T follicular helper cell (primary cell): ENCODE data around the gene CNBP.
"Not testable (repeated sequence)": the region's sequence is repeated elsewhere in the genome, so short reads cannot be mapped to it uniquely, and the experiment has no call there.

Experiments used
- DNase-seq: peaks from one replicate; pipeline ENCODE4 v3.0.0-alpha.2; 2020; ENCODE audit warnings: low read depth
- total RNA-seq, 2 experiments: gene quantifications; one replicate each; lab custom pipeline; 2026; lab: John Stamatoyannopoulos, UW

Gene CNBP
- total RNA-seq: 532 to 797 reads per million in 2 experiments

DNA sequence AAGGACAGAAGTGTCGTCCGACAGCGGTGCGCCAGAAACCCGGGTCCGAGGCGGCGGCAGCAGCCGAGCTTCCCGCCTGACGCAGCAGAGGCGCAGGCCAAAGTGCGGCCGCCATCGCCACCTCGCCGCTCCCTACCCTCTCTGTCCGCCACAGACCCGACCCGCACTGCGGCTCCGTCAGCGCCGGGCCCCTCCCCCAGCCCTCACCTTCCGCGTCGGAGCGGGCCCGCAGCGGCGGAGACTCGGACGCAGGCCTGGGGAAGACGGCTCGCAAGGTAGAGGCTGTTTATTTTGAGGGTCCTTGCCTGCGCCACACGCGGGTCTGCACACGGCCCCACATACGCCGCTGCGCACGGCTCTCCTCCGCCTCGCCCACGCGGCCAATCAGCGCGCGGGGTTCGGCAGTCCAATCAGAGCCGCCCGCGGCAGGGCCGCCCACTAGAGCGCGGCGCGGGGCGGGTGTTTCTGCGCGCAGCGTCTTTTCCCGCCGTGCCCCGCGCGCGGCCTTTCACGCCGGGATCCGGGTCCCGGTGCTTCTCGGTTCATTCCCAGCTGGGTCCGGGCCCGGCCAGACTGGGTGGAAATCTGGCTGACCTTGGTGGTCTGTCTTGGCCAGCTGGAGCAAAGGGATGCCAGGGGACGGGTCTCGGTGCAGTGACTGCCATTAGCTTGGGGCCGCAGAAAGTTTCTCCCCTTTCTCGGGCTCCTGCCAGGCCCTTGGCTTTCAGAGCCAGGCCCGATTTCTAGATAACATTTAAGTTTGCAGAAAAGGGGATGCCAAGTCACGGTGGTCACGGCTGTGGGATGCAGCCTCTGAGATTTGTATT is at the start of gene CNBP:
CNBP (minus strand) TSS at position 328 of the 827 bp plus-strand sequence. CDS start 12,139 bp downstream, outside the sequence.
- DNase-seq: peak; percentile 88

DNA sequence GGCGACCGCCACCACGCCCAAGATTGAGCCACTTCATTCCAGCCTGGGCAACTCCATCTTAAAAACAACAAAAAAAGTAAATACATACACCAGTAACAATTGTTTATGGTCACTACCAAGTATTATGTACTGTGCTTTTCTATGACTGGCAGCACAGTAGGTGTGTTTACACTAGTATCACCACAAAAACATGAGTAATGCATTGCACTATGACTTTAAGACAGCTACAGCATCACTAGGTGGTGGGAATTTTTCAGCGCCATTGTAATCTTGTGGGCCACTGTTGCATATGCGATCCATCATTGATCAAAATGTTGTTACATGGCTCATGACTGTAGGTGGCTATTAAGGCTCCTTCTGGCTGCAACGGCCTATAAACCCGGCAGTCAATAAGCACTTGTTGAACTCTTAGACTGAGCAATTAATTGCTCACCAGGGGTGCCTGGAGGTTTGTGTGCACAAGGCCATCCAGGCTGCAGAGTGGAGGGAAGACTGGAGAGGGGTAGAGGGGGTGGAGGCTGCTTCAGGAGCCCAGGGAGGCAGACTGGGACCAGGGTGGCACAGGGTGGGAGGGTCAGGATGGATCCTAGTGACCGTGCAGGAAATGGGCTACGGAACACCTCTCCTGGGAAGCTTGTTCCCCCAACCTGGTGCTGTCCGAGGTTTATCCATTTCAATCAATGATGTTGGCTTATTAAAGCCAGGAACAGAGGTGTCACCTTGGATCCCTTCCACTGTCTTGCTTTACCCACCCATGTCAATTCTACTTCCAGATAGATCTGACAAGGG is 47.8 kb upstream of the CNBP start:
- DNase-seq: no peak

DNA sequence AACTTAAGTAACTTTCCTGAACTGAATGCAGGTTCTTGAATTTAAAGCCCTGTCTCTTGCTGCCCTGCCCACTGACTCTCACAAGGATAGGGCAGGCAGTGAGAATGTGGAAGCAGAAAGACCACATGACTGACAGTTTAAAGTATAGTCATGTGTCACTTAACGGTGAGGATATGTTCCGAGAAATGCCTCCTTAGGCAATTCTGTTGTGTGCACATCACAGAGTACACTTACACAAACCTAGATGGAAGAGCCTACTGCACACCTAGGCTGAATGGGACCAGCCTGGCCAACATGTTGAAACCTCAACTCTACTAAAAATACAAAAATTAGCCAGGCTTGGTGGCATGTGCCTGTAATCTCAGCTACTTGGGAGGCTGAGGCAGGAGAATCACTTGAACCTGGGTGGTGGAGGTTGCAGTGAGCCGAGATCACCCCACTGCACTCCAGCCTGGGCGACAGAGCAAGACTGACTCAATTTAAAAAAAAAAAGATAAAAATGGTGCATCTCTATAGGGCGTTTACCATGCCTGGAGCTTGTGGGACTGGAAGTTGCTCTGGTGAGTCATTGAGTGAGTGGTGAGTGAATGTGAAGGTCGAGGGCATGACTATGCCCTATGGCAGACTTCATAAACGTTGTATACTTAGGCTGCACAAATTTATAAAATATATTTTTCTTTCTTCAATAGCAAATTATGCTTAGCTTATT is 46.8 kb upstream of the CNBP start:
- no peak for DNase-seq

DNA sequence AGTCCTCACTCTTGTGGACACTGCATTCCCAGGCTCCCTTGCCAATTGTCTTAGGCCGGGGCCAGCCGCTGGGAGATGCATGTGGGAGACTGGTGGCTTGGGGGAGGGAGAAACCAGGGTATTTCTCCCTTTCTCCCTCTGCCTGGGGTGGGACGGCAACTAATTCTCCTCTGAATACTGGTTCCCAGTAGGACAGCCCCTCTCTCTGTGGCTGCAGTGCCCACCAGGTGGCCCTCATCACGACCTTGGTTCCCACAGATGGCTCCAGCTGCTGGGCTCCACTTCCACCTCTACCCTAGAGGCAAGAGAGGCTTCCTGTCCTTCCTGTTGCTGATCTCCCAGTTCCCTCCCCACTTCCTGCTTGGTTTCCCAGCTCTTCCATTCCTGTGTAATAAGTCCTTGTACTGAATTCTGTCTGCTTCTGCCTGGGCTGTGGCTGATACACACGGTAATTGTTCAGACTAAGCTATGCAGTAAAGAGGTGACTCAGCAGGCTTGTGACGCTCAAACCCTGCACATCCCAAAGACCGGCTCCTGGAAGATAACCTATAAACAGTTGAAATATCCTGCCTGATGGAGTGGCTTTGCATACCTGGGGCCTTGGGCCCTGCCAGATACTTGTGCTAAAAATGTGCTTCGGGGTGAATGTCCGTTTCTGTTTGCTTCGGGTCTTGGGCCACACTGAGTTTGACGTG is 45.3 kb upstream of the CNBP start:
- DNase-seq: no peak

DNA sequence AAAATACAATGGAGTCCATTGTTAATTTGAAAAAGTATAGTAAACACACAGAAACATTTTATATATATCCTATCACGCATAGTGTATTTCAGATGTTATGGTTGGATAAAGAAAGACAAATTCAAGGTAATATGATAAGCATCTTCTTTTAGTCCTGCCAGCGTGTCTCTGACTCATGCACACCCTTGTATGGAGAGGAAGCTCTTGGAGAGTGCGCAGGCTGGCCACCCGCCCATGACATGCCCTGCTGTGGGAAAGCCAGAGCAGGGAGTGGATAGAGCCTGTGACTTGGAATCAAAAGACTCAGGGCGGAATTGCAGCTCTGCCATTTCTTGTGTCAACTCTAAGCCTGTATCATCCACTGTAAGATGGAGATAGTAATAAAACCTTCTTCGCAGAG is 42.7 kb upstream of the CNBP start:
- no peak for DNase-seq

DNA sequence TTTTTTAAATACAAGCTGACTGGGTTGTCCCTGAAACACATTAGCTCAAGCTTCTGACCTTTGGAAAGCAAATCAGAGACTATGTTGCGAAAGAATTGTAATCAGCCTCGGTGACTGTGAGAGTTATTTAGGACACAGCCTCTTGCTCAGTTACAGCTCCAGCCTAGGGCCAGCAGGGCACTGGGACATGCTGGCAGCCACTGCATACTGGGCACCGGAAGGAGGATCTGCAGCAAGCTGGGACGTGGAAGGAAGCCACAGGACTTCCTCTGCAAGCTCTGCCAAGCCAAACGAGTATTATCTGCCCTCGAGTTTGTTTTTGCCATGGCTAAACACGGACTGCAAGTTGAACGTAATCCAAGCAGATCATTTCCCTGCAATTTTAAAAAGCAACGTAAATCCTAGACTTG is 41.3 kb upstream of the CNBP start:
- no peak for DNase-seq

DNA sequence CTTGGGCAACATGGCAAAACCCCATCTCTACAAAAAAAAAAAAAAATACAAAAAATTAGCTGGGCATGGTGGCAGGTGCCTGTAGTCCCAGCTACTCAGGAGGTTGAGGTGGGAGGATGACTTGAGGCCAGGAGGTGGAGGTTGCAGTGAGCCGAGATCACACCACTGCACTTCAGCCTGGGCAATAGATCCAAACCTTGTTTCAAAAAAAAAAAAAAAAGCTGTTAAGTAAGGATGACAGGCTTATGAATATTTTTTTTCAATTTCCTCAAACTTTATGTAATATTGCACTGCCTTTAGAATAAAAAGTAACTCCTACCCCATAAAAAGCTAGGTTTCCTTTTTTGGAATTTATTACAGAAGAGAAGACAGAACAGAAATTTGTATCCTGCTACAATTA is 40.7 kb upstream of the CNBP start:
- DNase-seq: not testable (repeated sequence)

DNA sequence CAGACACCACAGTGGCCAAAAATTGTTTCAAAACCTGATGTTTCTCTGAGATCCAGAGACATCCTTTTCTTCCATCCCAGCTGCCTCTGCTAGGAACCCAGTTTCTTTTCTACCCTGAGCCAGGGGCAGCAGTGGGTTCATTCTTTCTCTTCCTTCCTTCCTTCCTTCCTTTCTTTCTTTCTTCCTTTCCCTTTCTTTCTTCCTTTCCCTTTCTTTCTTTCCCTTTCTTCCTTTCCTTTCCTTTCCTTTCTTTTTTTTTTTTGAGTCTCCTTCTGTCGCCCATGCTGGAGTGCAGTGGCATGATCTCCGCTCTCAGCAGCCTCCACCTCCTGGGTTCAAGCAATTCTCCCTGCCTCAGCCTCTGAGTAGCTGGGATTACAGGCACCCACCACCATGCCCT is 35.0 kb upstream of the CNBP start:
- no peak for DNase-seq

DNA sequence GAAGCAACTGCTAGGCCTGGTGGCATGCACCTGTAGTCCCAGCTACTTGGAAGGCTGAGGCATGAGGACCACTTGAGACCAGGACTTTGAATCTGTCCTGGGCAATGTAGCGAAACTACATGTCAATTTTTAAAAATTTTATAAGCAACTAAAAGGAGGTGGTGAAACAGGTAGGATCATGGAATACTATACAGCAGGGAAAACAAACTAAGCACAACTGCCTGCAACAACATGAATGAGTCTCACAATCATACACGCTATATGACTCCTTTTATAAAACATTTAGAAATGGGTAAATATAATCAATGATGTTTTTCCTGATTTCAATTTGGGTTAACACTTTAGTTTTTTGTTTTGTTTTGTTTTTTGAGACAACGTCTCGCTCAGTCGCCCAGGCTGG is 29.5 kb upstream of the CNBP start:
- DNase-seq: no peak

DNA sequence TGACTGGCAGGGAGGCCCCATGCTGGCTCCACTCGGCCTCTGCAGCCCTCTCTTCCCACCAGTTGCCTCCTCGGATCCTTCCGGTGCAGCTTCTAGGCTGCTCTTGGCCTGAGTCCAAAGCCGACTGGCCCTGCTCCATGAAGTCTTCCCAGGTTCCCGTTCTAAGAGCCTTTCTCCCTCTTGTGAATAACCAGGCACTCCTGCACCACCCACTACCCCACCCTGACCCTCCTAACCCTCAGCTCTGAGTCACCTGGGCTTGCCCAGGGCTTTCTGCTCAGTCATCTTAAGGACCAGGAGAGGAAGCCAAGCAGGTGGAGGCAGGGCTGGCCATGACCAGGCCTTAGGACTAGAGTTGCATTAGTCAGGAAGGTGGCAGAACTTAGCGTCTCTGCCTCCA is 28.1 kb upstream of the CNBP start:
- DNase-seq: no peak

DNA sequence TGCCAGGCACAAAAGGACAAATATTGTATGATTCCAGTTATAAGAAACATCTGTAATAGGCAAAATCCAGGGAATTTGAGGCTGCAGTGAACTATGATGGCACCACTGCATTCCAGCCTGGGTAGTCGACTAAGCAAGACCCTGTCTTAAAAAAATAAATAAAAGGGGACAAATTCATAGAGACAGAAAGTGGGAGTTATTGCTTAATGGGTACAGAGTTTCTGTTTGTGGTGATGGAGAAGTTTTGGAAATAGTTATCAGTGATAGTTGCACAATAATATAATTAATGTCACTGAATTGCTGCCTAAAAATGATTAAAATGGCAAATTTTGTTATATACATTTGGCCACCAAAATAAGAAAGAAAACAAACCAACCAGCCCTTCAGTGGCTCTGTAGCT is 27.6 kb upstream of the CNBP start:
- no peak for DNase-seq

DNA sequence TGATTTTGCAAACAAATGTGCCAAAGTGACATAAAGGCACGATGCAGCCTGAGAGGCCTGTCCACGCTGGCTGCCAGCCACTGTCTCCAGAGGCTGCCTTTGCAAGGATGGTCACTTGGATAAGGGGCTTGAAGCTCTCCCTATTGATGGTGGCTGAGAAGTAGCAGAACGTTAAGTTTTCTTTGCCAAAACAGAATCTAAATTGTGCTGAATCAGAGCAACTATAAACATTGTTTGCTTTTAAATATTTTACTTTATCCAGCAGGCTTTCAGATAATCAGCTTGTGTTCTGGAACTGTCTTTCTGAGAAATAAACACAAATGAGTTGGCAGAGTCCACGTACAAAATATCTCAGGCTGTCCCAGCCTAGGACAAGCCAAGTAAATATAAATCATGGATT is 23.8 kb upstream of the CNBP start:
- DNase-seq: no peak

DNA sequence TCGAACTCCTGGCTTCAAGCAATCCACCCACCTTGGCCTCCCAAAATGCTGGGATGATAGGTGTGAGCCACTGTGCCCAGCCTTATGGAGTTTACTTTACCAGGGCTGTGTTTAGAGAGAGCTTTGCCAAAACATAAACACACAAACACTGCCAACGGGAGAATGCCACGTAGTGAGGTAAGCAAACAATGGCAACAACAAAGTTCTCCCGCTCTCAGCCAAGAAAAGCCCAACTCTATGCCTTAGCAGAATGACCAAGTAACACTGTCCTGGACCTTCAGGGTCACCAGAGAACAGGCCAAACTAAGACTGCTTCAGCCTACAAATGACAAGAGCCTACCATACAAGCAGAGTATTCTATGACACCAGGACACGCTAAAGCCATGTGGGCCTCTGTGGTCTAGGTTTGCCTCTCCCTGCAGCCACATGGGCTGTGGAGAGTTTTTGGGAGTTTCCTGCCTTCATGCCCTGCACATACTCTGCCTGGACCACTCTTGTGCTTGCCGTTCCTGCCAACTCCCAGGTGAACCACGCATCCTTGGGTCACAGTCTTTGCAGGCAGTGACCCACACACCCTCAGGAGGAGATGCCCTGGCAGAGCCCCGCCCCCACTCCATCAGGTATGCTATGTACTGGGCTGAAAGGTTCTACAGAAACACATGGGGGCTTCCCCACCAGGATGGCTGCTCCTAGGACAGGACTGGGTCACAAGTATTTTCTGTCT is 21.6 kb upstream of the CNBP start:
- no peak for DNase-seq

DNA sequence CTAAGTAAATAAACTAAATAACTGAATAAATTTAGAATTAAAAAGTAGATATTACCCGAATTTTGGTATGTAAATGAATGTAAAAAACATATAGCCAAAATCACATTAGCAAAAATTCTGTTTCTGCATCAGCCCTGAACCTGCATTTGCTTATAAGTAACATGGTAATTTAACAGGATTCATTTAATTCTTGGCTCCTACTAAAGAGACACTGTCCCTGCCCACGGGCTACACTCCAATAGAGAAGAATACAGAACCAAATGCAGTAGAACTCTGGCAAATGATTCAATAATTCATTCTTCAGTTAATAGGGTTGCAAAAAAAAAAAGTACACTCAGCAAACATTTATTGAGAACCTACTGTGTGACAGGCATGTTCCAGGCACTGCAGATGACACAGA is 20.8 kb upstream of the CNBP start:
- DNase-seq: no peak

DNA sequence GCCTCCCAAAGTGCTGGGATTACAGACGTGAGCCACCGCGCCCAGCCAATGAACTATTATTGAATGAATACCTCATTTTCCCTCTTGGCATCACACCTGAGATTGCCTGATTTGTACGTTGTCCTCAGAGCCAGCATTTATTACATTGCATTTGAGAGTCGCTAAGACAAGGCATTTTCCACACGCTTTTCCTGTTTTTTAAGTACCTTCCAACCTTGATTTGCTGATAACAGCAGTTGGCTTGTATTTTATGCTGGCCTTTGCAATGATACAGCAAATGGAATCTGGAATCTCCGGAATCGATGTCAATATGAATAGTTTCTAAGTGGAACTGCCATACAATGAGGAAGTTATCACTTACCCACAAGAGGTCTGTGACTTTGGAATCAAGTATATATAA is 15.7 kb upstream of the CNBP start:
- DNase-seq: no peak

DNA sequence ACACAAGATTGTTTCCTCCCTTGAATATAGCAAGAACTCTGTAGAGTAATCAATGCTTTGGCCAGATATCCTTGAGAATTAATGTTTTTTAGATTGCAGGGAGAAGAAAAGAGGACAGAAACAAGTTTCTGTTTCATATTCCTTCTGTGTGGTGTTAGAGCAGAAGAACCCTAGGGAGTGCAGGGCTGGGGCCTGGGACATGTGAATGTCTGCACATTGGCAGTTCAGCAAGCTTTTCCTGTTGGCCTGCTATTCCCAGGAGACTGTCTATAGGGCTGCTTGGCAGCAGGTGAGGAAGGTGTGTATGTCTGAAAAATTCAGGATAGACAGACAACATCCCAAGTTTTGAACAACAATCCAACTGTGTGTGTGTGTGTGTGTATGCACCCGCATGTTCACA is 13.6 kb upstream of the CNBP start:
- DNase-seq: no peak

DNA sequence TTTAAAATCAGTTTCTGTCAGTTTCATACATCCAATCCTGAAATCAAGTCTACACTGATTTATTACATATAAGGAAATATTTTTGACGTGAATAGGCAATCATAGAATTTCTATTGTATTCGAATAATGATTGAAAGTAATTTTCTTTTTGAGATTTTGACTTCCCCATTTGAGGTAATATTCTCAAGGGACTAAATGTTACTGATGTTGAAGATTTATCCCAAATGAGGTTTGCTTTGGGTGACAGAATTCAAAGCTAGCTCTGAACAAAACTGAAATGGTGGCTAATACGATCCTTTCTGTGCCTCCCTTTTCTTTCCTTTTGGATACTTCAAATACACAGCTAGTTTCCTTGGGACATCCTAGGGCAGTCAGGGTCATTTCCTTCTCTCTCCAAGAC is 12.9 kb upstream of the CNBP start:
- DNase-seq: no peak

DNA sequence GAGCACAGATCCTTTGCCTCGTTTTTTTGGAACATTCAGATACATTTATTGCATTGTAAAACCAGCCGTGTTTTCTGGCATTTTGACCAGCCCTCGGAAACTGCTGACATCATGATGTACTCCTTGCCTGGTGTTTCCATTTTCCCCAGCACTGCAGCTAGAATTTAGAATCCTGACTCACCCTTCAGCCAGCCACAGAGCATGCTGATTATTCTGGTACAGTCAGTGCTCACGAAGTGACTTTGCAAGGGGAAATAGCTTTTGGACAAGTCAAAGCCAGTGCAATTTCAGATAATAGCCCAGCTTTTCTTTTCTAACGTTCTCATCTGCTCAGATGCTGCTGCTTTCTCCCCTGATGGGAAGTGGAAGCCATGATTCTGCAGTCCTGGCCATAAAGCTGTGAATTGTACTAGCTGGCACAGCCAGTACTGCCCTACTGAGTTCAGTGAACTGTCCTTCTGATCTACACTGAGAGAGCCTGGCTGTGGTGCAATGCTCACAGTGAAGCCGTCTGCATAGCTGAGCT is 12.1 kb upstream of the CNBP start:
- DNase-seq: no peak

DNA sequence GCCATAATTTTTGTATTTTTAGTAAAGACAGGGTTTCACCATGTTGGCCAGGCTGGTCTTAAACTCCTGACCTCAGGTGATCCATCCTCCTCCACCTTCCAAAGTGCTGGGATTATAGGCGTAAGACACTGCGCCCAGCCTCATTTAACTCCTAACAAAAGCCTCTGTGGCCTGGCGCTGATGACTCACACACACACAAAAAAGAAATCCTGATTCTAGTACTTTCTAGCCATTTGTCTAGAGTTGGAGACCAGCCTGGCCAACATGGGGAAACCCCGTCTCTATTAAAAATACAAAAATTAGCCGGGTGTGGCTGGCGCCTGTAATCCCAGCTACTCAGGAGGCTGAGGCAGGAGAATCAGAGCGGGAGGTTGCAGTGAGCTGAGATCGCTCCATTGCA is 6.1 kb upstream of the CNBP start:
- not testable (repeated sequence) for DNase-seq

DNA sequence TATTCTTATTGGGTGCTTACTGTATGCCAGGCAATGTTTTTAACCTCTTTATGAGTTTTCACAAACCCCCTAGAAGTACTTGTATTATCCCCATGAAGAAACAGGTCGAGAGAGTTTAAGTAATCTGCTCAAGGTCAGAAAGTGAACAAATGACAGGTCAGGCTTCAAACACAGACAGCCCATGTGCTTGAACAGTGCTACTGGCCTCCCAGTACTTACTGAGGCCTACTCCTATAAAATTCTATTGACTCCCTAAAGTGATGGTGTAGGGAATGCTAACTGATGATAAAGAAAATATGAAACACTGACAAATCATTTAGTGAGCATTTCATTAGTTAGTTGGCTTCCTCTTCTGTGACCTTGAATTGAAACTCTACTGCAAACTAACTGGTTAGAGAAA is 4.2 kb upstream of the CNBP start:
- DNase-seq: no peak

DNA sequence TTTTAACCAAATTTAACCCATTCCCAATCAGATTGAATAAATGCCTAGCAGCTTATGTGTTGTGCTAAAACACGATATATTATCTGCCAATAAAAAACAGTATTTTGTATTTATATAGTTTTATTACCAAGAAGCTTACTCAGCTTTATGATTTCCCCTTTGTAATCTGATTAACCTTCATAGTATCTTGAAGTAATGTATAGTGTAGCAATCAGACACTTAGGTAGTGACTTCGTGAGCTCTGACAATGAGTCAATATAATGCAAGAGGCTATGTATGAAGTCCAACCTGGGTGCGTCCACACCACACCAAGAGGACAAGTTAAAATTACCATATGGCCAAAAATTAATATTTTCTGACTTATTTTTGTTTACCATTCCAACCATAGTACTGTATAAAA is 2.1 kb upstream of the CNBP start:
- no peak for DNase-seq
